Motor neuron (in vitro differentiated cells): ENCODE results near the gene BASP1. TPM values are rescaled to one million over a fixed set of nuclear protein-coding genes. Genes with fewer than 3 reads are reported as not detected.

Source experiments
- ATAC-seq, 8 experiments: fragments of 200-7000 bp; cut with Tn5 transposase; replicated peaks in 6 of 8; 2 replicates each; pipeline ENCODE4 v1.8.0; 2021; ENCODE audit warnings: mild to moderate bottlenecking in 8 of 8, moderate library complexity in 8 of 8
- H3K27ac ChIP-seq, 2 donors: fragments of 250-450 bp; sonication (Bioruptor Pico); 2 replicates each; pipeline ENCODE4 v1.9.0; 2021; ENCODE audit warnings: antibody characterized with exemption in 2 of 2, mild to moderate bottlenecking in 2 of 2, moderate library complexity in 1 of 2
- H3K4me1 ChIP-seq, 2 donors: fragments of 250-450 bp; sonication (Bioruptor Pico); replicated peaks in 1 of 2; 2 replicates each; pipeline ENCODE4 v1.6.1; 2021; ENCODE audit warnings: antibody characterized with exemption in 2 of 2, mild to moderate bottlenecking in 2 of 2, moderate library complexity in 1 of 2
- H3K4me3 ChIP-seq, 5 donors: fragments of 250-450 bp; sonication (Bioruptor Pico); 2 replicates each; pipeline ENCODE4 v1.9.0; 2021; ENCODE audit warnings: antibody characterized with exemption in 5 of 5, mild to moderate bottlenecking in 5 of 5, moderate library complexity in 4 of 5
- WGBS, 10 experiments: fragments of 450-650 bp; shearing (Covaris generic); methylation state at CpG; one replicate each; pipeline ENCODE4 v1.0.0; 2022; 5-methylcytosine and 5-hydroxymethylcytosine counted together
- in situ Hi-C, 9 experiments: fragments of 400-800 bp; cut with MboI; loops; one replicate each; pipeline ENCODE4 v1.15.0; 2021; ENCODE audit warnings: low sequenced_read_pairs in 9 of 9, low pct_unique_long_range_greater_than_20kb in 2 of 9; ENCODE audit not compliant: unreplicated experiment in 9 of 9
- total RNA-seq, 8 experiments: library from RNA; unstranded; fragments of 300-600 nt; gene quantifications; 2 replicates each; pipeline versions ENCODE4 v1.2.3 to v1.2.4, GENCODE V29; 2022

The BASP1 gene
- total RNA-seq, 8 experiments from 2014 or later: 0.49 to 308 (median 249) TPM

- H3K4me1 ChIP-seq: no peaks in the 10 kb centered on the region
- no peak for ATAC-seq
- 42 to 84% (median 76%) methylated on average over 3 to 5 of the region's 5 CpGs; no CpG with 5 or more reads in 1 of the 10 experiments for WGBS, 10 experiments
- H3K27ac ChIP-seq: no peak overlapping the region
- in situ Hi-C loops: loop anchor here in 7 of 9 experiments (25.0 kb wide), 2 partner anchors 409 to 709 kb away; no protein-coding TSS in a partner anchor
- H3K4me3 ChIP-seq: no peak overlapping the region
Measured at GRCh38 chr5:17196697-17197096, 20.7 kb upstream of the BASP1 start.

GRCh38 chr5:17203329-17204132, 13.9 kb upstream of the BASP1 start:
- in situ Hi-C loops: loop anchor here in 6 of 9 experiments (25.0 kb wide), 4 partner anchors 416 to 1109 kb away; no protein-coding TSS in a partner anchor
- 0 to 100% (median 49%) methylated on average over 1 to 10 of the region's 10 CpGs for WGBS, 10 experiments
- Histone ChIP-seq H3K27ac (no peak overlapping the region), H3K4me3 (no peak overlapping the region), H3K4me1 (no peaks in the 10 kb centered on the region)
- peak; percentile 65 to 91 (median 84) for ATAC-seq

- H3K4me3 ChIP-seq: no peak overlapping the region
- peak in 1 of 8 experiments; percentile 24 for ATAC-seq
- in situ Hi-C loops: loop anchor here in 6 of 9 experiments (25.0 kb wide), 4 partner anchors 417 to 1108 kb away; no protein-coding TSS in a partner anchor
- 8 to 70% (median 51%) methylated on average over 2 to 6 of the region's 6 CpGs; no CpG with 5 or more reads in 2 of the 10 experiments for WGBS, 10 experiments
- H3K4me1 ChIP-seq: no peaks in the 10 kb centered on the region
- H3K27ac ChIP-seq: no peak overlapping the region
Measured at GRCh38 chr5:17204133-17204489, 13.3 kb upstream of the BASP1 start.

- Histone ChIP-seq H3K27ac (no peak overlapping the region), H3K4me3 (no peak overlapping the region), H3K4me1 (no peaks in the 10 kb centered on the region)
- in situ Hi-C loops: loop anchor here in 6 of 9 experiments (25.0 kb wide), 4 partner anchors 419 to 1106 kb away; no protein-coding TSS in a partner anchor
- ATAC-seq: peak in 1 of 8 experiments; percentile 31
Measured at GRCh38 chr5:17206021-17206420, 11.4 kb upstream of the BASP1 start.

GRCh38 chr5:17212191-17212590, 5.2 kb upstream of the BASP1 start:
- Histone ChIP-seq H3K4me3 (no peak overlapping the region), H3K27ac (no peak overlapping the region), H3K4me1 (peaks cover 0 to 9% of the 10 kb centered on the region in 2 donors)
- ATAC-seq: no peak
- WGBS, 10 experiments: 33 to 100% (median 72%) methylated on average over 1 to 4 of the region's 4 CpGs; no CpG with 5 or more reads in 1 of the 10 experiments
- in situ Hi-C loops: loop anchor here (10.0 to 25.0 kb wide), 8 partner anchors 425 to 1103 kb away; no protein-coding TSS in a partner anchor

- in situ Hi-C loops: loop anchor here (10.0 to 25.0 kb wide), 8 partner anchors 426 to 1102 kb away; no protein-coding TSS in a partner anchor
- ATAC-seq: no peak
- H3K4me3 ChIP-seq: peak overlapping the region in 1 of 5 donors; percentile 68
- 75 to 100% (median 88%) methylated on average over 2 to 3 of the region's 3 CpGs; no CpG with 5 or more reads in 4 of the 10 experiments for WGBS, 10 experiments
- peaks cover 0 to 9% of the 10 kb centered on the region in 2 donors for H3K4me1 ChIP-seq
- no peak overlapping the region for H3K27ac ChIP-seq
Measured at GRCh38 chr5:17212996-17213395, 4.4 kb upstream of the BASP1 start.

- in situ Hi-C loops: loop anchor here (10.0 to 25.0 kb wide), 8 partner anchors 427 to 1101 kb away; no protein-coding TSS in a partner anchor
- Histone ChIP-seq H3K4me3 (peak overlapping the region in 3 of 5 donors; percentile 47 to 68 (median 51)), H3K27ac (no peak overlapping the region), H3K4me1 (peaks cover 0 to 9% of the 10 kb centered on the region in 2 donors)
- WGBS, 10 experiments: 50 to 94% (median 71%) methylated on average over 1 to 2 of the region's 2 CpGs; no CpG with 5 or more reads in 3 of the 10 experiments
- no peak for ATAC-seq
Measured at GRCh38 chr5:17213938-17214337, 3.5 kb upstream of the BASP1 start.

GRCh38 chr5:17214893-17215292, 2.5 kb upstream of the BASP1 start:
- H3K4me3 ChIP-seq: peak overlapping the region in 4 of 5 donors; percentile 5 to 68 (median 49)
- in situ Hi-C loops: loop anchor here (10.0 to 25.0 kb wide), 8 partner anchors 428 to 1100 kb away; no protein-coding TSS in a partner anchor
- 23 to 100% (median 93%) methylated on average over 1 to 2 of the region's 2 CpGs for WGBS, 10 experiments
- no peak overlapping the region for H3K27ac ChIP-seq
- H3K4me1 ChIP-seq: peaks cover 0 to 9% of the 10 kb centered on the region in 2 donors
- no peak for ATAC-seq

- Histone ChIP-seq H3K4me3 (peak overlapping the region in 4 of 5 donors; percentile 5 to 68 (median 49)), H3K27ac (no peak overlapping the region), H3K4me1 (peaks cover 0 to 11% of the 10 kb centered on the region in 2 donors)
- in situ Hi-C loops: loop anchor here (10.0 to 25.0 kb wide), 8 partner anchors 428 to 1099 kb away; no protein-coding TSS in a partner anchor
- ATAC-seq: no peak
- 0 to 100% (median 68%) methylated on average over 1 to 2 of the region's 2 CpGs; no CpG with 5 or more reads in 2 of the 10 experiments for WGBS, 10 experiments
Measured at GRCh38 chr5:17215361-17215760, 2.1 kb upstream of the BASP1 start.

- ATAC-seq: peak; percentile 52 to 81 (median 60)
- H3K27ac ChIP-seq: peak overlapping the region; percentile 67 to 69
- H3K4me3 ChIP-seq: peak overlapping the region; percentile 39 to 68 (median 47)
- 0 to 2% (median 0%) methylated on average over 1 to 22 of the region's 59 CpGs; no CpG with 5 or more reads in 4 of the 10 experiments for WGBS, 10 experiments
- in situ Hi-C loops: loop anchor here (10.0 to 25.0 kb wide), 8 partner anchors 429 to 1098 kb away; no protein-coding TSS in a partner anchor
- H3K4me1 ChIP-seq: peaks cover 0 to 11% of the 10 kb centered on the region in 2 donors
Measured at GRCh38 chr5:17216176-17216973, 1.1 kb upstream of the BASP1 start.

GRCh38 chr5:17216974-17217492, 398 bp upstream of the BASP1 start:
- WGBS, 10 experiments: 0% methylated on average over 1 of the region's 22 CpGs; no CpG with 5 or more reads in 9 of the 10 experiments
- peak in 5 of 8 experiments; percentile 45 to 56 (median 50) for ATAC-seq
- in situ Hi-C loops: loop anchor here (10.0 to 25.0 kb wide), 8 partner anchors 430 to 1098 kb away; no protein-coding TSS in a partner anchor
- H3K27ac ChIP-seq: peak overlapping the region; percentile 67 to 69
- H3K4me1 ChIP-seq: peaks cover 0 to 14% of the 10 kb centered on the region in 2 donors
- H3K4me3 ChIP-seq: peak overlapping the region; percentile 86 to 94 (median 93)
